MM.1S (cell line): ENCODE measurements around the gene NFKB1.

Source experiments
- DNase-seq: peaks from one replicate; pipeline ENCODE4 v3.0.0-alpha.2; 2015
- H2AFZ ChIP-seq: fragments of 300-600 bp; sonication (generic); 2 replicates; pipeline ENCODE4 v1.6.0; 2016; ENCODE audit warnings: antibody characterized with exemption, low read length
- H3F3A ChIP-seq: fragments of 300-600 bp; sonication (generic); 2 replicates; pipeline ENCODE4 v1.6.1; 2016; ENCODE audit warnings: mild to moderate bottlenecking, antibody characterized with exemption, low read length, moderate library complexity, mixed read lengths; ENCODE audit not compliant: insufficient read depth
- H3K27ac ChIP-seq: fragments of 300-600 bp; sonication (generic); 2 replicates; pipeline ENCODE4 v1.5.1; 2016; ENCODE audit warnings: mild to moderate bottlenecking, low read length
- H3K27me3 ChIP-seq: fragments of 300-600 bp; sonication (generic); replicated peaks from 2 replicates; pipeline ENCODE4 v1.6.0; 2016; ENCODE audit warnings: low read length; ENCODE audit not compliant: insufficient read depth
- H3K36me3 ChIP-seq: fragments of 300-600 bp; sonication (generic); replicated peaks from 2 replicates; pipeline ENCODE4 v1.6.1; 2016; ENCODE audit warnings: mild to moderate bottlenecking, low read length, mixed read lengths; ENCODE audit not compliant: insufficient read depth
- H3K4me1 ChIP-seq: fragments of 300-600 bp; sonication (generic); 2 replicates; pipeline ENCODE4 v1.6.1; 2016; ENCODE audit warnings: low read length, mixed read lengths
- H3K4me2 ChIP-seq: fragments of 300-600 bp; sonication (generic); 2 replicates; pipeline ENCODE4 v1.6.0; 2016; ENCODE audit warnings: low read depth, low read length
- H3K4me3 ChIP-seq: fragments of 300-600 bp; sonication (generic); 2 replicates; pipeline ENCODE4 v1.5.1; 2016; ENCODE audit warnings: low read length, mixed read lengths
- H3K79me2 ChIP-seq: fragments of 300-600 bp; sonication (generic); 2 replicates; pipeline ENCODE4 v1.6.1; 2016; ENCODE audit warnings: mixed run types, low read length, mixed read lengths
- H3K9ac ChIP-seq: fragments of 300-600 bp; sonication (generic); 2 replicates; pipeline ENCODE4 v1.6.1; 2016; ENCODE audit warnings: low read length, mixed read lengths
- H3K9me2 ChIP-seq: fragments of 300-600 bp; sonication (generic); replicated peaks from 2 replicates; pipeline ENCODE4 v1.6.1; 2016; ENCODE audit warnings: mild to moderate bottlenecking, low read length, mixed read lengths; ENCODE audit not compliant: insufficient read depth
- H3K9me3 ChIP-seq: fragments of 300-600 bp; sonication (generic); replicated peaks from 2 replicates; pipeline ENCODE4 v1.6.1; 2016; ENCODE audit warnings: mild to moderate bottlenecking, low read length, mixed read lengths; ENCODE audit not compliant: insufficient read depth
- H4K20me1 ChIP-seq: fragments of 300-600 bp; sonication (generic); 2 replicates; pipeline ENCODE4 v1.6.1; 2016; ENCODE audit warnings: mild to moderate bottlenecking, low read length, moderate library complexity, mixed read lengths; ENCODE audit not compliant: insufficient read depth
- CTCF ChIP-seq: fragments of 300-600 bp; sonication (generic); IDR thresholded peaks from 2 replicates; pipeline ENCODE4 v1.5.1; 2016; ENCODE audit warnings: antibody characterized with exemption, low read length, mixed read lengths
- EZH2 ChIP-seq: fragments of 300-600 bp; sonication (generic); optimal IDR thresholded peaks from 2 replicates; pipeline ENCODE3; 2017; ENCODE audit warnings: low read depth, mild to moderate bottlenecking, antibody characterized with exemption, low read length, mixed read lengths
- EZH2phosphoT487 ChIP-seq: fragments of 300-600 bp; sonication (generic); IDR thresholded peaks from 2 replicates; pipeline ENCODE4 v1.6.1; 2018; ENCODE audit warnings: antibody characterized with exemption, low read length

The NFKB1 gene

GRCh38 chr4:102493794-102494193 is 7.4 kb upstream of the NFKB1 start:
- no peak overlapping the region for H3K9ac ChIP-seq
- H2AFZ ChIP-seq, result no peak overlapping the region
- H3K36me3 ChIP-seq, result no peaks in the 10 kb centered on the region
- peak; percentile 42 for DNase-seq
- no peaks in the 10 kb centered on the region for H3K9me2 ChIP-seq
- H3K79me2 ChIP-seq, result no peaks in the 10 kb centered on the region
- no peak overlapping the region for H3K4me3 ChIP-seq
- H3K4me1 ChIP-seq, result peaks cover 13% of the 10 kb centered on the region
- no peaks in the 10 kb centered on the region for H4K20me1 ChIP-seq
- TF ChIP-seq EZH2phosphoT487 (no peak), CTCF (no peak), EZH2 (no peak)
- no peaks in the 10 kb centered on the region for H3K27me3 ChIP-seq
- H3F3A ChIP-seq, result no peaks in the 10 kb centered on the region
- no peak overlapping the region for H3K27ac ChIP-seq
- peak overlapping the region; percentile 4; the same call in 1 of the 2 replicates for H3K4me2 ChIP-seq
- no peaks in the 10 kb centered on the region for H3K9me3 ChIP-seq

- Histone ChIP-seq H3K4me1 (peaks cover 13% of the 10 kb centered on the region), H3K9ac (no peak overlapping the region), H3K79me2 (no peaks in the 10 kb centered on the region), H4K20me1 (no peaks in the 10 kb centered on the region), H3F3A (no peaks in the 10 kb centered on the region), H3K9me2 (no peaks in the 10 kb centered on the region), H2AFZ (no peak overlapping the region), H3K4me3 (no peak overlapping the region), H3K27me3 (no peaks in the 10 kb centered on the region), H3K4me2 (no peak overlapping the region), H3K9me3 (no peaks in the 10 kb centered on the region), H3K36me3 (no peaks in the 10 kb centered on the region), H3K27ac (no peak overlapping the region)
- TF ChIP-seq CTCF (no peak), EZH2phosphoT487 (no peak), EZH2 (no peak)
- no peak for DNase-seq
Observed at GRCh38 chr4:102494603-102495002, 6.6 kb upstream of the NFKB1 start.

GRCh38 chr4:102497986-102498385 is 3.2 kb upstream of the NFKB1 start:
- TF ChIP-seq EZH2phosphoT487 (no peak), CTCF (no peak), EZH2 (no peak)
- Histone ChIP-seq H3K4me1 (peaks cover 16% of the 10 kb centered on the region), H3K9ac (no peak overlapping the region), H3K4me2 (no peak overlapping the region), H3K4me3 (no peak overlapping the region), H3K36me3 (no peaks in the 10 kb centered on the region), H3K79me2 (peaks cover 13% of the 10 kb centered on the region), H3K27ac (no peak overlapping the region), H3F3A (peaks cover 21% of the 10 kb centered on the region), H4K20me1 (no peaks in the 10 kb centered on the region), H2AFZ (no peak overlapping the region), H3K9me3 (no peaks in the 10 kb centered on the region), H3K9me2 (no peaks in the 10 kb centered on the region), H3K27me3 (no peaks in the 10 kb centered on the region)
- DNase-seq, result no peak
